Type B pancreatic cell (in vitro differentiated cells): ENCODE results near the gene RNF144A. TPM values are rescaled to one million over a fixed set of nuclear protein-coding genes. Genes with fewer than 3 reads are reported as not detected.

ENCODE experiments used
- DNase-seq: peaks from one replicate; pipeline ENCODE4 v3.0.0; 2021; ENCODE audit warnings: mixed read lengths; ENCODE audit not compliant: unreplicated experiment; ENCODE audit errors: extremely low spot score
- H3K27ac Mint-ChIP-seq: 2 replicates; pipeline ENCODE4 v1.8.0; 2021; ENCODE audit warnings: mild to moderate bottlenecking, mixed read lengths
- H3K27me3 Mint-ChIP-seq: 2 replicates; pipeline ENCODE4 v1.8.0; 2021; ENCODE audit warnings: mixed read lengths
- H3K36me3 Mint-ChIP-seq: 2 replicates; pipeline ENCODE4 v1.8.0; 2021; ENCODE audit warnings: mixed read lengths
- H3K4me1 Mint-ChIP-seq: one replicate; pipeline ENCODE4 v1.8.0; 2021; ENCODE audit warnings: mixed read lengths; ENCODE audit not compliant: unreplicated experiment
- H3K4me3 Mint-ChIP-seq: 2 replicates; pipeline ENCODE4 v1.8.0; 2021; ENCODE audit warnings: mild to moderate bottlenecking, mixed read lengths
- H3K9me3 Mint-ChIP-seq: 2 replicates; pipeline ENCODE4 v1.8.0; 2021; ENCODE audit warnings: mixed read lengths
- CTCF ChIP-seq: fragments of 200-600 bp; sonication (generic); conservative IDR thresholded peaks from 2 replicates; pipeline ENCODE4 v1.5.0; 2021; ENCODE audit warnings: antibody characterized with exemption, mild to moderate bottlenecking
- total RNA-seq: library from RNA; stranded (reverse); gene quantifications from 2 replicates; pipeline ENCODE4 v1.2.1, GENCODE V29; 2021; ENCODE audit warnings: low replicate concordance

Gene RNF144A
- total RNA-seq, 1 donor from 2014 or later: 35.6 TPM

GRCh38 chr2:7037340-7038333, 120.4 kb downstream of the RNF144A start:
- no peak for DNase-seq

GRCh38 chr2:7040547-7040946, 123.3 kb downstream of the RNF144A start:
- H3K9me3 Mint-ChIP-seq: no peaks in the 10 kb centered on the region
- H3K4me1 Mint-ChIP-seq: peaks cover 13% of the 10 kb centered on the region
- no peaks in the 10 kb centered on the region for H3K27me3 Mint-ChIP-seq
- no peak overlapping the region for H3K27ac Mint-ChIP-seq
- DNase-seq: no peak
- H3K36me3 Mint-ChIP-seq: peaks cover 36% of the 10 kb centered on the region
- no peak for TF ChIP-seq CTCF
- H3K4me3 Mint-ChIP-seq: no peak overlapping the region

More at GRCh38 chr2:7037340-7038333, 120.4 kb downstream of the RNF144A start:
- Mint-ChIP-seq H3K27me3 (no peaks in the 10 kb centered on the region), H3K4me3 (no peak overlapping the region), H3K4me1 (peaks cover 8% of the 10 kb centered on the region), H3K36me3 (peaks cover 42% of the 10 kb centered on the region), H3K9me3 (no peaks in the 10 kb centered on the region), H3K27ac (no peak overlapping the region)
- TF ChIP-seq CTCF: peak; percentile 85

GRCh38 chr2:7041421-7041820, 124.2 kb downstream of the RNF144A start:
- TF ChIP-seq CTCF: no peak
- no peaks in the 10 kb centered on the region for H3K27me3 Mint-ChIP-seq
- no peak overlapping the region for H3K4me3 Mint-ChIP-seq
- DNase-seq: no peak
- peaks cover 13% of the 10 kb centered on the region for H3K4me1 Mint-ChIP-seq
- H3K27ac Mint-ChIP-seq: no peak overlapping the region
- H3K36me3 Mint-ChIP-seq: peaks cover 32% of the 10 kb centered on the region
- H3K9me3 Mint-ChIP-seq: no peaks in the 10 kb centered on the region

GRCh38 chr2:7043690-7044089, 126.5 kb downstream of the RNF144A start:
- no peak for TF ChIP-seq CTCF
- H3K4me3 Mint-ChIP-seq: no peak overlapping the region
- no peak overlapping the region for H3K27ac Mint-ChIP-seq
- DNase-seq: no peak
- H3K27me3 Mint-ChIP-seq: no peaks in the 10 kb centered on the region
- peaks cover 33% of the 10 kb centered on the region for H3K36me3 Mint-ChIP-seq
- H3K9me3 Mint-ChIP-seq: no peaks in the 10 kb centered on the region
- H3K4me1 Mint-ChIP-seq: peaks cover 13% of the 10 kb centered on the region

GRCh38 chr2:7044253-7045250, 127.3 kb downstream of the RNF144A start:
- no peaks in the 10 kb centered on the region for H3K9me3 Mint-ChIP-seq
- H3K27ac Mint-ChIP-seq: no peak overlapping the region
- H3K4me1 Mint-ChIP-seq: peaks cover 13% of the 10 kb centered on the region
- TF ChIP-seq CTCF: peak; percentile 89
- no peak overlapping the region for H3K4me3 Mint-ChIP-seq
- peaks cover 27% of the 10 kb centered on the region for H3K36me3 Mint-ChIP-seq
- H3K27me3 Mint-ChIP-seq: no peaks in the 10 kb centered on the region
- DNase-seq: no peak
